ENCODE measurements around the gene MEI1.

DNA sequence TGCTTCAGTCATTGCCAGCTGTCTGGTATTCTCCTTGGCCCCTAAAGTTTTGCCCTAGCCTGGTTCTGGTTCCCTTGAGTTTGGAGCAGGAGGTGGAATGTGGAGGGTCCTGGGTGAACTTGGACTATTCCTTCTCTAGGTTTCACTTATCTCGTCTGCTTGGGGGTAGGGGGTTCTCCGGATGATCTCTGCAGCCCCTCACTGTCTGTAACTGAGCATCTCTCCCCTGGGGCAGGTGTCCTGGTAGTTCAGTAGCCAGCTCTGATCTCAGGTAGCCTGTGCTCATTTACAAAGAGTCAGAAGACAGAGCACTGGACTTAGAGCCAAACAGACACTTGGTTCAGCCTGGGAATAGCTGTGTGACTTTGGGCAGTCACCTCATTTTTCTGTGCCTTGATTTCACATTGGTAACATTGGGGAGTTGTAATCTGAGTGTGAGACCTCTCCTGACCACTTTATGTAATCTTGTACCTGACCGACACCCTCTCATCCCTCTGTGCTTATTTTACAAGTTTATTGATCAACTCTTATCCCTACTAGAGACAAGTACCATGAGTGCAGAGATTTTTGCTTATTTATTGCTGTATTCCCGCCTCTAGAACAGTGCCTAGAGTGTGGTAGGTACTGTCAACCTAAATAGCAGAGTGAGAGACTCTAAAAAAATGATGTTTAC lies 102.0 kb downstream of the MEI1 start:
- TF ChIP-seq, protein P1, sequence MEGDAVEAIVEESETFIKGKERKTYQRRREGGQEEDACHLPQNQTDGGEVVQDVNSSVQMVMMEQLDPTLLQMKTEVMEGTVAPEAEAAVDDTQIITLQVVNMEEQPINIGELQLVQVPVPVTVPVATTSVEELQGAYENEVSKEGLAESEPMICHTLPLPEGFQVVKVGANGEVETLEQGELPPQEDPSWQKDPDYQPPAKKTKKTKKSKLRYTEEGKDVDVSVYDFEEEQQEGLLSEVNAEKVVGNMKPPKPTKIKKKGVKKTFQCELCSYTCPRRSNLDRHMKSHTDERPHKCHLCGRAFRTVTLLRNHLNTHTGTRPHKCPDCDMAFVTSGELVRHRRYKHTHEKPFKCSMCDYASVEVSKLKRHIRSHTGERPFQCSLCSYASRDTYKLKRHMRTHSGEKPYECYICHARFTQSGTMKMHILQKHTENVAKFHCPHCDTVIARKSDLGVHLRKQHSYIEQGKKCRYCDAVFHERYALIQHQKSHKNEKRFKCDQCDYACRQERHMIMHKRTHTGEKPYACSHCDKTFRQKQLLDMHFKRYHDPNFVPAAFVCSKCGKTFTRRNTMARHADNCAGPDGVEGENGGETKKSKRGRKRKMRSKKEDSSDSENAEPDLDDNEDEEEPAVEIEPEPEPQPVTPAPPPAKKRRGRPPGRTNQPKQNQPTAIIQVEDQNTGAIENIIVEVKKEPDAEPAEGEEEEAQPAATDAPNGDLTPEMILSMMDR (conservative IDR thresholded peaks at IDR 0.05), result no peak
- TF ChIP-seq EZH2 (IDR thresholded peaks at IDR 0.05; ENCODE audit: low read depth), result no peak
